Upper lobe of left lung (tissue), 6 donors: ENCODE measurements around the gene CDC37L1. TPM values are rescaled to one million over a fixed set of nuclear protein-coding genes. Genes with fewer than 3 reads are reported as not detected.
"Not testable (repeated sequence)": the region's sequence is repeated elsewhere in the genome, so short reads cannot be mapped to it uniquely, and the experiment has no call there.

Experiments used
- ATAC-seq, 2 donors: fragments of 200-7000 bp; cut with Tn5 transposase; one replicate each; pipeline ENCODE4 v1.9.1; 2022; ENCODE audit warnings: mild to moderate bottlenecking in 2 of 2, moderate library complexity in 2 of 2; ENCODE audit not compliant: low FRiP score in 2 of 2
- DNase-seq, 2 donors: peaks; one replicate each; pipeline ENCODE4 v3.0.0-alpha.2; 2019 to 2020
- H3K27ac ChIP-seq, 4 donors: fragments of 200-600 bp; sonication (generic); one replicate each; pipeline ENCODE4 v1.5.1; 2016 to 2019
- H3K27me3 ChIP-seq, 4 donors: fragments of 200-600 bp; sonication (generic); one replicate each; pipeline ENCODE4 v1.5.1; 2017 to 2019
- H3K36me3 ChIP-seq, 4 donors: fragments of 200-600 bp; sonication (generic); one replicate each; pipeline ENCODE4 v1.5.1; 2016 to 2019
- H3K4me1 ChIP-seq, 4 donors: fragments of 200-600 bp; sonication (generic); one replicate each; pipeline ENCODE4 v1.5.1; 2018 to 2019
- H3K4me3 ChIP-seq, 4 donors: fragments of 200-600 bp; sonication (generic); one replicate each; pipeline ENCODE4 v1.5.1; 2017 to 2019; ENCODE audit warnings: mild to moderate bottlenecking in 2 of 4, moderate library complexity in 1 of 4
- H3K9me3 ChIP-seq, 4 donors: fragments of 200-600 bp; sonication (generic); one replicate each; pipeline ENCODE4 v1.5.1; 2018 to 2019
- EP300 ChIP-seq, 4 donors: sonication (generic); formaldehyde crosslinking; IDR thresholded peaks; one replicate each; pipeline ENCODE4 v1.5.1; 2017; ENCODE audit warnings: antibody characterized with exemption in 4 of 4, control low read depth in 2 of 4
- POLR2A ChIP-seq, 4 donors: fragments of 450-650 bp; IDR thresholded peaks; one replicate each; pipeline ENCODE4 v1.5.1; 2016 to 2017; ENCODE audit warnings: antibody characterized with exemption in 4 of 4, mild to moderate bottlenecking in 2 of 4
- POLR2AphosphoS5 ChIP-seq, 2 donors: sonication (generic); formaldehyde crosslinking; IDR thresholded peaks; one replicate each; pipeline ENCODE4 v1.5.1; 2017; ENCODE audit warnings: antibody characterized with exemption in 2 of 2
- WGBS, 2 donors: methylation state at CpG; one replicate each; pipeline ENCODE4 v1.1.5; 2017 to 2018; 5-methylcytosine and 5-hydroxymethylcytosine counted together
- total RNA-seq, 6 donors: library from RNA; depleted of rRNA in 4 of 6; stranded (reverse); fragments of >200 nt in 4 of 6; gene quantifications; one replicate each; pipeline versions ENCODE4 v1.1.0 to v1.2.1, GENCODE V29; 2016 to 2021
- TF ChIP-seq, protein P1 (sequence below), 6 experiments: fragments of 450-650 bp in 4 of 6; fragments of 200-600 bp in 2 of 6; sonication (generic) in 2 of 6; IDR thresholded peaks; one replicate each; pipeline ENCODE4 v1.5.1; 2016 to 2019; ENCODE audit warnings: antibody characterized with exemption in 6 of 6
- donor health status: DM: no; HTN: no; CAD: no; lungs with moderate emphysema.
- donor health status: DM: no; HTN: yes; CAD: no; lungs with severe emphysema.

The CDC37L1 gene
- total RNA-seq, 6 donors from 2014 or later: 8.1 to 38.8 (median 18.2) TPM

DNA sequence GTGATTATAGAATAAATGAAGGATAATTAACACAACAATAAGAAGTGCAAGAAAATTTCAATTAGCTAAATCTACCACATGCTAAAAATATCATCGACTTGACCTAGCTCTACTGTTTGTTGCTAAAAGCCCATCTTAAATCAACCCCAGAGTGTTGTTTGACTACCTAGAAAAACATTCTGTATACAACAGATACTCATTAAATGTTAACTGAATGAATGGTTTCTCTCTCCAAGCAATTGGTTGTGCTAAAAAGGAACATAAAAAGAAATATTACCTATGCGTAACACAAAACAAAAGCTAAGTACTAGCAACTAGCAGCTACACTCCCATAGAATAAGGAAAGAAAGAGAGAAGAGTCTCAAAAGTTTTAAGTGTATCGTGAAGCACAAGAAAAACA lies 22.7 kb upstream of the CDC37L1 start:
- Histone ChIP-seq H3K27ac (no peak overlapping the region), H3K36me3 (peaks cover 0 to 6% (median 0%) of the 10 kb centered on the region in 4 donors), H3K27me3 (no peaks in the 10 kb centered on the region), H3K4me3 (no peak overlapping the region), H3K4me1 (peaks cover 3 to 8% (median 4%) of the 10 kb centered on the region in 4 donors), H3K9me3 (no peaks in the 10 kb centered on the region)
- no peak for ATAC-seq
- no peak for TF ChIP-seq EP300 (IDR thresholded peaks at IDR 0.05)
- TF ChIP-seq POLR2AphosphoS5 (IDR thresholded peaks at IDR 0.05): no peak
- TF ChIP-seq POLR2A (IDR thresholded peaks at IDR 0.05): no peak
- TF ChIP-seq, protein P1, sequence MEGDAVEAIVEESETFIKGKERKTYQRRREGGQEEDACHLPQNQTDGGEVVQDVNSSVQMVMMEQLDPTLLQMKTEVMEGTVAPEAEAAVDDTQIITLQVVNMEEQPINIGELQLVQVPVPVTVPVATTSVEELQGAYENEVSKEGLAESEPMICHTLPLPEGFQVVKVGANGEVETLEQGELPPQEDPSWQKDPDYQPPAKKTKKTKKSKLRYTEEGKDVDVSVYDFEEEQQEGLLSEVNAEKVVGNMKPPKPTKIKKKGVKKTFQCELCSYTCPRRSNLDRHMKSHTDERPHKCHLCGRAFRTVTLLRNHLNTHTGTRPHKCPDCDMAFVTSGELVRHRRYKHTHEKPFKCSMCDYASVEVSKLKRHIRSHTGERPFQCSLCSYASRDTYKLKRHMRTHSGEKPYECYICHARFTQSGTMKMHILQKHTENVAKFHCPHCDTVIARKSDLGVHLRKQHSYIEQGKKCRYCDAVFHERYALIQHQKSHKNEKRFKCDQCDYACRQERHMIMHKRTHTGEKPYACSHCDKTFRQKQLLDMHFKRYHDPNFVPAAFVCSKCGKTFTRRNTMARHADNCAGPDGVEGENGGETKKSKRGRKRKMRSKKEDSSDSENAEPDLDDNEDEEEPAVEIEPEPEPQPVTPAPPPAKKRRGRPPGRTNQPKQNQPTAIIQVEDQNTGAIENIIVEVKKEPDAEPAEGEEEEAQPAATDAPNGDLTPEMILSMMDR (IDR thresholded peaks at IDR 0.05): no peak
- 72 to 89% methylated on average over 3 of the region's 3 CpGs for WGBS, 2 donors
- no peak for DNase-seq

DNA sequence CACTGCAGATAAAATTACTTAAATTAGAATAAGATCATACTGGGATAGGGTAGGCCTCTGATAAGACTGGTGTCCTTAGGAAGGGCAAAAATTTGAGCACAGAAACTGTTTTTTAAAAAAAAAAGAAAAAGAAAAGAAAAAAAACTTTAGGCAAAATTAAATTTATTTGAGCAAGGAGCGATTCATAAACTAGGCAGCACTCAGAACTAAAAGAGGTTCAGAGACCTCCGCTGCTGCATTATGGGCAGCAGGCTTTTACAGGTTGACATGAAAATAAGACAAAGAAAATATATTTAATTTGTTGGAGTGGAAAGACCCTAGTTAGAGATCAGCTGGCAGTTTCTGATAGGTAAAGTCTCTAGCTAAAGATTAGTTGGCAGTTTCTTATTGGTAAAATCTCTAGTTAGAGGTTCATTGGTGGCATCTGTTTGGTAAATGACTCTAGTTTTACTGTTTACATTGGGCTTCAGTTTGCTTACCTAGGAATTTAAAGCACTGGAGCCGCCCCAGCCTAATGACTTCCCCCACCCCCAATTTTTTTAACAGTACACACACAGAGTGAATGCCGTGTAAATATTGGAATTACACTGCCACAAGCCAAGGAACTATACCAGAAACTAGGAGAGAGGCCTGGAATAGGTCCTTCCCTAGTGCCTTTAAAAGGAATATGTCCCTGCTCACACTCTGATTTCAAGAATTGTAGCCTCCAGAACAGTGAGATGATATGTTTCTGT lies 21.8 kb upstream of the CDC37L1 start:
- peaks cover 8 to 10% (median 9%) of the 10 kb centered on the region in 4 donors for H3K4me1 ChIP-seq
- H3K27ac ChIP-seq: peak overlapping the region in 3 of 4 donors; percentile 4 to 33 (median 27)
- H3K27me3 ChIP-seq: no peaks in the 10 kb centered on the region
- H3K4me3 ChIP-seq: no peak overlapping the region
- no peak for DNase-seq
- 81 to 85% methylated on average over 4 of the region's 4 CpGs for WGBS, 2 donors
- no peaks in the 10 kb centered on the region for H3K9me3 ChIP-seq
- peaks cover 0 to 6% (median 0%) of the 10 kb centered on the region in 4 donors for H3K36me3 ChIP-seq
- no peak for ATAC-seq
- TF ChIP-seq EP300 (IDR thresholded peaks at IDR 0.05): no peak
- no peak for TF ChIP-seq POLR2AphosphoS5 (IDR thresholded peaks at IDR 0.05)
- TF ChIP-seq, protein P1 (IDR thresholded peaks at IDR 0.05): no peak
- TF ChIP-seq POLR2A (IDR thresholded peaks at IDR 0.05): no peak

DNA sequence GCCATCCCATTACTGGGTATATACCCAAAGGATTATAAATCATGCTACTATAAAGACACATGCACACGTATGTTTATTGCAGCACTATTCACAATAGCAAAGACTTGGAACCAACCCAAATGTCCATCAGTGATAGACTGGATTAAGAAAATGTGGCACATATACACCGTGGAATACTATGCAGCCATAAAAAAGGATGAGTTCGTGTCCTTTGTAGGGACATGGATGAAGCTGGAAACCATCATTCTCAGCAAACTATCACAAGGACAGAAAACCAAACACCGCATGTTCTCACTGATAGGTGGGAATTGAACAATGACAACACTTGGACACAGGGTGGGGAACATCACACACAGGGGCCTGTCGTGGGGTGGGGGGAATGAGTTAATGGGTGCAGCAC lies 18.7 kb upstream of the CDC37L1 start:
- not testable (repeated sequence) for H3K27ac ChIP-seq, ATAC-seq, H3K36me3 ChIP-seq, DNase-seq, H3K27me3 ChIP-seq, H3K4me3 ChIP-seq, H3K9me3 ChIP-seq
- 93 to 95% methylated on average over 5 of the region's 5 CpGs for WGBS, 2 donors
- H3K4me1 ChIP-seq: peaks cover 38 to 41% (median 39%) of the 10 kb centered on the region in 4 donors

DNA sequence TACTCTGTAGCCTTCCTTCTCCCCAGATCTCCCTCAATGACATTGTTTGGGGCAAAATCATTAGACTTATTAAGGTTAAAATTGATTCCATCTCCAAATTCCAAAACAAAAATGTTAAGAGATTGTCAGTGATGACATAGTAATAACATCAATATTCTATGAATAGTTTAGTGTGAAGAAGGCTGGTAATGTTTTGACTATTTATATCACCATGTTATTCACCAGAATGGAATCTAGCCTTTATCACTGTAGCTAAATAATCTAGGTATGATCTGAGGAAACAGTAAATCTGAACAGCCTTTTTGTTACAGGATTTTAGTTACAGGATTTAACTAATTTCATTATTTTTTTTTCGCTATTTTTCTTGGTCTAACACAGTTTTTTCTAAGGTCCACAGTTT lies 18.2 kb upstream of the CDC37L1 start:
- H3K4me3 ChIP-seq: no peak overlapping the region
- no peaks in the 10 kb centered on the region for H3K27me3 ChIP-seq
- TF ChIP-seq POLR2A (IDR thresholded peaks at IDR 0.05): no peak
- no peak for TF ChIP-seq EP300 (IDR thresholded peaks at IDR 0.05)
- TF ChIP-seq, protein P1 (IDR thresholded peaks at IDR 0.05): no peak
- no peak for TF ChIP-seq POLR2AphosphoS5 (IDR thresholded peaks at IDR 0.05)
- peaks cover 38 to 45% (median 44%) of the 10 kb centered on the region in 4 donors for H3K4me1 ChIP-seq
- DNase-seq: no peak
- H3K36me3 ChIP-seq: no peaks in the 10 kb centered on the region
- no peak for ATAC-seq
- H3K27ac ChIP-seq: peak overlapping the region in 1 of 4 donors; percentile 93
- WGBS, 2 donors: 85 to 95% methylated on average over 1 of the region's 1 CpG
- H3K9me3 ChIP-seq: no peaks in the 10 kb centered on the region

DNA sequence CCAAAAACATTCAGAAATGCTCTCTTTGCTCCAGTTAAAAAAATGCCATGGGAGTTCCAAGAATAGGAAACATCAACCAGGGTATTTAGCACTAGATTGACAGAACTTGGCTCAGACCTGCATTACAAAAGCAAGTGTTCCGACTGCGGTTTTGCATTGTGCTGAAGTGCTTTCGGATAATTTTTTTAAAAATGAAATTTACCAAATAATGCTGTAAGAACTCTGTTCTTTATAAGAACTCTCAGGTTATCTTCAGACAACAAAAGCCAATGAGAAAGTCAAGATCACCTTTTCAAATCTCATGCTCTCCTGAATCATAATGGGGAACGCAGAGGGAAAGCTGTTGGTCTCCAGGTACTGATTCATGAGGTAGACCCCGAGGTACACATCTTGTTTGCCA lies 17.8 kb upstream of the CDC37L1 start:
- Histone ChIP-seq H3K4me1 (peaks cover 38 to 49% (median 45%) of the 10 kb centered on the region in 4 donors), H3K27me3 (no peaks in the 10 kb centered on the region), H3K9me3 (no peaks in the 10 kb centered on the region), H3K36me3 (no peaks in the 10 kb centered on the region), H3K4me3 (peak overlapping the region in 3 of 4 donors; percentile 84 to 97 (median 88)), H3K27ac (peak overlapping the region; percentile 85 to 93 (median 89))
- WGBS, 2 donors: 6 to 7% methylated on average over 5 of the region's 5 CpGs
- ATAC-seq (no peak), DNase-seq (no peak)
- TF ChIP-seq, protein P1 (IDR thresholded peaks at IDR 0.05): no peak
- no peak for TF ChIP-seq EP300 (IDR thresholded peaks at IDR 0.05)
